Muscle of arm (tissue), 12 donors: ENCODE results near the gene CYP2A7. TPM values are rescaled to one million over a fixed set of nuclear protein-coding genes. Genes with fewer than 3 reads are reported as not detected.
A peak's percentile ranks its signal among the peaks of the same experiment; 100 is the strongest.
"Not testable (repeated sequence)": the region's sequence is repeated elsewhere in the genome, so short reads cannot be mapped to it uniquely, and the experiment has no call there.

Source experiments
- DNase-seq: peaks from one replicate; pipeline ENCODE4 v3.0.0-alpha.2; 2013
- polyA plus RNA-seq, 12 donors: library from polyadenylated mRNA; unstranded; fragments of 120-200 nt; gene quantifications; one replicate each; pipeline ENCODE4 v1.2.1, GENCODE V29; 2013; ENCODE audit not compliant: insufficient read length in 12 of 12

The CYP2A7 gene
- polyA plus RNA-seq, 12 donors = 0.15 to 0.39 (median 0.25) TPM; not detected in 8

DNA sequence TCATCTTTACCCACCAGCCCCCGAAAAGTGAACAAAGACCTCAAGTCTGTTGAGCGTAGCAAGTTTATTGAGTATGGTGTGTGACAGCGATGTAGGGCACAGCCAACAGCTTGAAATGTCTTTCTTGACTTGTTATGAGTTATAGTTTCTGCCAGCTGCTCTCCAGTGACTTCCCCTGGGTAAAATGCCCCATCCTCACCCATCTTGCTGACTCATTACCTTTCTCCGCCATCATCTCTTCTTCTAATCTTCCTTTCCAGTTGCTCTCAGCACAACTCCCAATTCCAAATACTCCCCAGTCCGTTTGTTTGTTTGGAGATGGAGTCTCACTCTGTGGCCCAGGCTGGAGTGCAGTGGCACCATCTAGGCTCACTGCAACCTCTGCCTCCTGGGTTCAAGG, 18.5 kb upstream of the CYP2A7 start:
- DNase-seq = not testable (repeated sequence)

DNA sequence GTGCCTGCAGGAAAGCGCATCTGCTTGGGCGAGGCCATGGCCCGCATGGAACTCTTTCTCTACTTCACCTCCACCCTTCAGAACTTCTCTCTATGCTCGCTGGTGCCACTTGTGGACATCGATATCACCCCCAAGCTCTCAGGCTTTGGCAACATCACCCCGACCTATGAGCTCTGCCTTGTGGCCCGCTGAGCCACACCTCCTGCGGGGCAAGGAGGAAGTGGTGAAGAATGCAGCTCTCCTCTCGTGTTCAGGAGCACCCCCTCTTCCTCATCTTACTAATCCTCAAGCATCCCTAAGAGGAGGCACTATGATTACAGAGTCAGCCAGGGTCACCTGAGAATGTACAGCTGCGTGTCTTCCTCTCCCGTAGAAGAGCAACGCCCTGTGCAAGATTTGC, 17.9 kb upstream of the CYP2A7 start:
- not testable (repeated sequence) for DNase-seq

DNA sequence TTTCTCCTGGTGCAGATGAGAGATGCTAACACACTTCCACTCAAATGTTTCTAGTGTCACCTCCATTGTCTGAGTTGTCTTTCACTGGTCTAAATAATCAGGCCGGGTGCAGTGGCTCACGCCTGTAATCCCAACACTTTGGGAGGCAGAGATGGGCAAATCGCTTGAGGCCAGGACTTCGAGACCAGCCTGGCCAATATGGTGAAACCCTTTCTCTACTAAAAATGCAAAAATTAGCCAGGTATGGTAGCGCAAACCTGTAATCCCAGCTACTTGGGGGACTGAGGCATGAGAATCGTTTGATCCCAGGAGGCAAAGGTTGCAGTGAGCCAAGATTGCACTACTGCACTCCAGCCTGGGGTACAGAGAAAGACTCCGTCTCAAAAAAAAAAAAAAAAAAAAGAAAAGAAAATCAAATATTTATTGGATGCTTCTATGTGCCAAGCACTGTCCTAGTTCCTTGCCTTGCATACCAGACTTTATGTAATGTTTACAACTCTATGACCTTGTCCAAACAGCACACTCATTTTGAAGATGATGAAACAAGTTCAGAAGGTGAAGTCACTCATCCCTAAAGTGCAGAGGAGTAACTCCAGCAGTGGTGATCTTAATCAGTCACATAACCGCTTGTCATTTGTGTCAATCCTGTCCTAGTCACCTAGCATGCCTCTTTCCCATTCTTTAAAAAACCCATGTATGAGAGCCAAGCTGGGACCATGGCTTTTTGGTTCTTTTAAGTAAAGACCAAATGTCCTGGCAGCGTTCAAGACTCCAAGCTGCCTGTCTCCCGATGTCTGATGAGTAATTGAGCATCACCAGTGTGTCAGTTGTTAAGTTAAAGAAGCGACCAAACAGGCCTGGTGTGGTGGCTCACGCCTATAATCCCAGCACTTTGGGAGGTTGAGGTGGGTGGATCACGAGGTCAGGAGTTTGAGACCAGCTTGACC, 15.1 kb upstream of the CYP2A7 start:
- not testable (repeated sequence) for DNase-seq

DNA sequence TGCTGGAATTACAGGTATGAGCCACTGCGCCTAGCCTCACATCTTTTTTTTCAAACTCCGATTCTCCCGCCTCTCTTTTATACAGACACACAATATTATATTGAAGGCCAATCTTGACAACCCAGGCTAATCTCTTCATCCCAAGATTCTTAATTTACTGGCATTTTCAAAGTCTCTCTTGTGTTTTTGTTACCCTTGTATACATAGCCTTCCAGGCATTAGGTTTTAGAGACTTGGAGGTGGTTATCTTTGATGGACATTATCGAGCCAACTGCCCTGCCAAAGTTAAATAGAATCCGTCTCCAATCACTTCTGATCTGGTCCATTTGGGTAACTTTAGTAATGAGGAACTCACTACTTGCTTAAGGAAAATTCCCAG, 14.4 kb upstream of the CYP2A7 start:
- DNase-seq = no peak

DNA sequence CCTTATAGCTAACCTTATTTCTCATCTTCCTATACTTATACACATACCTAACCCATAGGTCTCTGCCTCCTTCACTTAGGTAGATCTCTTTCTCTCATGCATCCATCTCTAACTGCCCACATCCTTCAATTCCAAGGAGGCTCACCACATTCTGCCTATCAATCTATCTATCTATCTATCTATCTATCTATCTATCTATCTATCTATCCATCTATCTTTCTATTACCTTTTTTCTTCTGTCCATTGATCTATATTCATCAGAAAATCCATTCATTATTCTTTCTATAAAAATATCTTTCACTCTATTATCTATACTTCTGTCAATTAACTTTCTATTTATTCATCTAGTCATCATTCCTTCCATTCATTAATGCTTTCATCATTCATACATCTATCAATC, 11.1 kb upstream of the CYP2A7 start:
- no peak for DNase-seq

DNA sequence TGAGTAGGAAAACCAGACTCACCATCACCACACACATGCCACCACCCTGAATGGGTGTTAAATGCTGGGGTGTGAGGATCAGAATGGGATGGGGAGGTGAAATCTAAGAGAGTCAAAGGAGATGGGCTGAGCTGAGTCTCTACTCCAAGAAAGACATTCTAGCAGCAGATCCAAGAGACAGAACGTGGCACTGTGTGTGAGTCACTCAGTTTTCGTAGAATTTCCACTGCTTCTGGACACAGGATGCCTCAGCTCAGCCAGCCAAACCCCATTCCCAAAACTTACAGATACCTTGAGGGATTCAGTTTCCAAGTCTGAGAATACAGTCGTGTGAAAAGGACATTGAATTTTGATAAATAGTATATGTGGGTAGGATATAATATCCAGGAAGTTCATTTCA, 7.3 kb upstream of the CYP2A7 start:
- DNase-seq = no peak

DNA sequence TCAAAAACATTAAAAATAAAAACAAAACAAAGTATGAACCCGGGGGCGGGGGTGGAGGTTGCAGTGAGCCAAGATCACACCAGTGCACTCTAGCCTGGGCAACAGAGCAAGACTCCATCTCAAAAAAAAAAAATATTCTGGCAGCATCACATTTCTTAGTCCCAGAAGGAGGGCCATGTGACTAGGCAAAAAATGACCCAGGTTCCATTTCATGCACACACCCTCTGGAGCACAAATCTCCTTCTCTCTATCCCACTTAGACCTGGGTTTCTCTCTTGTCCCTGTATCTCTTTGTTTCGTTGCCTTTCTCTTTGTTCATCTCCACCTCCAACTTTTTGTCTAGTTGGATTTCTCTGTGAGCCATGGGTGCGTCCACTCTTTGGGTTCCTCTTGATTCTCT, 6.2 kb upstream of the CYP2A7 start:
- DNase-seq = no peak

DNA sequence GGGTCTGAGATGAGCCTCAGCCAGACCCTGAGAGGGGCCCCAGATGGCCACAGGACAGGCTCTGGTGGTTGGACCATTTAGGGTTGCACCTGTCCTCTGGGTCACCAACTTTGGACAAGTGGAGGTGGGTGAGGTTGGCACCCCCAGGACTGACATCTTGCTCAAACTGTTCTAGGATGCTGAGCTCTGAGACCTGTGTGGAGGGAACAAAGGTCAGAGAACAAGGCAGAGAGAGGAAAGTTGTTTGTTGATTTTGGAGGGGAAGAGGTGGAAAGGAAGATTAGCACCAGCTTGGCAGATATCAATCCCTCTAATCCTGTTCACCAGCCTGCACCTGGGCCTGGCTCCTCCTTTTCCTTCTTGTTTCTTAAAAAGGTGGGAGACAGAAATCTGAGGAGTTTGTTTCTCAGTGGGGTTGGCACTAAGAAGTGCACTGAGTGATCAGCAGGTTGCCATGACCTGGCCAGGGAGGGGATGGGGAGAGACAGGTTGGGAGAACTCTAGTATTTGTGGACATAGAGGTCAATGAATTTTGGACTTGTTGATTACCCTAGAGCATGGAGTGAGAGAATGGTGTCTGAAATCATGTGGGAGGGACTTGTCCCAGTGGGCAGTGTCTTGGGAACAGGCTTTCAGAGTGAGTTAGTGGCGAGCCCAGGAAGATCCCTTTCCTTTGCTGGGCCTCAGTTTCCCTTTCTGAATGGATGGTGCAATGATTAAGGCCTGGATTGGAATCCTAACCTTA, 2.3 kb upstream of the CYP2A7 start:
- not testable (repeated sequence) for DNase-seq

DNA sequence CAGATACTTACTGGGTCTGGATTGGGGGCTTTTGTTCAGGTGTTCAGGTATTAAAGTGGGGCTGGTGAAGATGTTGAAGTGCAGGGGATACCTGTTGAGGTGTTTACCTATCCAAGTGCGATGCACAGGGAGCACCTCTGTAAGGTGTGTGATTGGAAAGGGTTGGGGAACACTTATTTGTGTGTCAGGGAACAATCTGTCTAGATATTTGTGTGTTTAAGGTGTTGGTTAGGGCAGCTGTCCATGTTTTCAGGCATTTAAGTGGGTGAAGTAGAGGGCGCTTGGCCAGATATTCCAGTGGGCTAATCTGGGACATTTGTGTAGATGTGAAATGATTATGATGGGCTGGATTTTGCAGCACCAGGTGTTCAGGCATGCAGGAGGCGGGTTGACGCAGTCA, 2.7 kb downstream of the CYP2A7 start:
- not testable (repeated sequence) for DNase-seq

DNA sequence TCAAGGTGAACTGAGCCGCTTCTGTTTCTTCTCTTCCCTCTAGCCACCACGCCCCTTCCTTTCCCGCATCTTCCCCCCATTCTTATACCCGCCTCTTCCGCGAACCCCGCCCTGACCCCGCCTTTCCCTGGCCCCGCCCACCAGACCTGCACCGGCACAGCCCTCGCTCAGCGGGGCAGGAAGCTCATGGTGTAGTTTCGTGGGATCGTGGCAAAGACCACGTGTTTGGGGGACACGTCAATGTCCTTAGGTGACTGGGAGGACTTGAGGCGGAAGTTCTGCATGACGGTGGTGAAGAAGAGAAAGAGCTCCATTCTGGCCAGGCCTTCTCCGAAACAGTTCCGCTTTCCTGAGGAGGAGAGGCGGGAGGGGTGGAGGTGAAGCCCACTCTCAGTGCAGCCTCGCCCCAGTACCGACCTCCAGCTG, 6.5 kb downstream of the CYP2A7 start:
- DNase-seq = peak; percentile 0

DNA sequence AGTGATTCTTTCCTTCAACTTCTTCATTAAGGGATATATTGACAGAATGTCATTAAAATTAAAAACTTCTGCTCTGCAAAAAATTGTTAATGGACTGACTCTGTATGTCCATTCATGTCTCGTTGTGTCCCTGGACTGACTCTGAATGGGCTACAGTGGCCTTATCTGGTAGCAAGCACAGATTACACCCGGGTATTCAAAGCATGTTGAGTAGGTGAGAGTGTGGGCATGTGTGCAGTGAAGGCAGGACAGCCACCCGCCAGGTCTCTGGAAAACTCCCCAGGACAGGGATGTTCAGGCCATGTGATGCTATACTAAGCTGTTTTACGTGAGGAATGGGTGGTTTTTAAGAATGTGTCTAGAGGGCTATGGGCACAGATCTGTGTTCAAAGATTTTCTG, 7.2 kb downstream of the CYP2A7 start:
- not testable (repeated sequence) for DNase-seq

DNA sequence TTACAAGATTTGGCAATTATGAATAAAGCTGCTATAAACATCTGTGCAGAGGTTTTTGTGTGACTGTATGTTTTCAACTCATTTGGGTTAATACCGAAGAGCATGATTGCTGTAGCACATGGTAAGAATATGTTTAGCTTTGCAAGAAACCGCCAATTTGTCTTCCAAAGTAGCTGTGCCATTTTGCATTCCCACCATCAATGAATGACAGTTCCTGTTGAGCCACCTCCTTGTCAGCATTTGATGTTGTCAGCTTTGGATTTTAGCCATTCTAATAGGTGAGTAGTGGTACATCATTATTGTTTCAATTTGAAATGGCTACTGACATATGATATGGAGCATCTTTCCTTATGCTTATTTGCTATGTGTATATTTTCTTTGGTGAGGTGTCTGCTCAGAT, 8.2 kb downstream of the CYP2A7 start:
- DNase-seq = not testable (repeated sequence)

DNA sequence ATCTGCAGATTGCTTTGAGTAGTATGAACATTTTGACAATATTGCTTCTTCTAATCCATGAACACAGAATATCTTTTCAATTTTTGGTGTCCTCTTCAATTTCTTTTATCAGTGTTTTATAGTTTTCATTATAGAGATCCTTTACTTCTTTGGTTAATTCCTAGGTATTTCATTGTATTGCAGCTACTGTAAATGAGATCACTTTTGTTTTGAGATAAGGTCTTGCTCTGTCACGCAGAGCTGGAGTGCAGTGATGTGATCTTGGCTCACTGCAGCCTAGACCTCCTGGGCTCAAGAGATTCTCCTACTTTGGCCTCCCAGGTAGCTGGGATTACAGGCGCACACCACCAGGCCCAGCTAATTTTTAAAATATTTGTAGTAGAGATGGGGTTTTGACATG, 9.8 kb downstream of the CYP2A7 start:
- no peak for DNase-seq

DNA sequence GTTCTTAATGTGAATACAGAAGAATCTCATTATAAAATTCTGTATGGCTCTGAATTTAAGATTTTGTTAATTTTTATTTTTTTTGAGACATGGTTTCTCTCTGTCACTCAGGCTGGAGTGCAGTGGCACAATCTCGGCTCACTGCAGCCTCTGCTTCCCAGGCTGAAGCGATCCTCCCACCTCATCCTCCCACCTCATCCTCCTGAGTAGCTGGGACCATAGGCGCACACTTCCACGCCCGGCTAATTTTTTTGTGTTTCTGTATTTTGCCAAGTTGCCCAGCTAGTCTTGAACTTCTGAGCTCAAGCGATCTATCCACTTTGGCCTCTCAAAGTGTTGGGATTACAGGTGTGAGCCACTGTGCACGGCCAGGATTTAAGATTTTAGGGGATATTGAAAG, 14.3 kb downstream of the CYP2A7 start:
- DNase-seq = no peak

DNA sequence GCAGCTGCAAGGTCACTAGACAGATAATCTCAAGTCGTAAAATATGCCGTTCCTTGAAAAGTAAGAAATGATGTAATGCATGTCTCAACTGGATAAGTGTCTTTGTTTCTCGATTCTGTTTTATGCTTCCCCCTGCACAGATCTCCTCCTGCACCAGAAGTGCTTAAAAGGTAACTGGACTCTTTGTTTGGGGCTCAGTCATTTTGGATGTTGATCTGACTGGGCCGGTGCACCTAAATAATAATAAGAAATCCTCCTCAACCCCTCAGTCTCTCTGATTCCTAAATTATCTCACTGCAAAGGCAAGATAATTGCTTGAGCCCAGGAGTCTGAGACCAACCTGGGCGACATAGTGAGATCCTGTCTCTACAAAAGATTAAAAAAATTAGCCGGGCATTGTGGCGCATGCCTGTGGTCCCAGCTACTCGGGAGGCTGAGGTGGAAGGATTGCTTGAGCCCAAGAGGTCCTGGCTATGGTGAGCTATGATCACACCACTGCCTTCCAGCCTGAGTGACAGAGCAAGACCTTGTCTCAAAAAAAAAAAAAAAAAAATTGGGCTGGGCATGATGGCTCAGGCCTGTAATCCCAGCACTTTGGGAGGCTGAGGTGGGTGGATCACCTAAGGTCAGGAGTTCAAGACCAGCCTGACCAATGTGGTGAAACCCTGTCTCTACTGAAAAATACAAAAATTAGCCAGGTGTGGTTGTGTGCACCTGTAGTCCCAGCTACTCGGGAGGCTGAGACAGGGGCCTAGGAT, 17.1 kb downstream of the CYP2A7 start:
- DNase-seq = not testable (repeated sequence)

DNA sequence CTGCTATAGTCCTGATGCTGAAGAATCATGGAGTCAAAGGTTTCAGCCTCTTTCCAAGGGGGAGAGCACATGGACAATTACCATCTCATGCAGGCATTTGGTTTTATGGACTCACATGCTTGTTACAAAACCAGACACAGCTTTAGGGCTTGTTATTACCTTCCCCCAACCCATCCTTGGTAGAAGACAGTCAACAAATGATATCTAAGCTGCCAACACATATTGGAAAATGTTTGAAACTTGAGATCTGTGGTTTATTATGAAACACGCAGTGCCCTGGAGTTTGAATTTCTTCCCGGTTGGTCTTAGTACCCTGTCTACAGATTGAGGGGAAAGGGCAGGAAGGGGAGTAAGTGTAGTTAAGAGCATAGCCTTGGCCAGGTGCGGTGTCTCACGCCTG, 19.2 kb downstream of the CYP2A7 start:
- no peak for DNase-seq

DNA sequence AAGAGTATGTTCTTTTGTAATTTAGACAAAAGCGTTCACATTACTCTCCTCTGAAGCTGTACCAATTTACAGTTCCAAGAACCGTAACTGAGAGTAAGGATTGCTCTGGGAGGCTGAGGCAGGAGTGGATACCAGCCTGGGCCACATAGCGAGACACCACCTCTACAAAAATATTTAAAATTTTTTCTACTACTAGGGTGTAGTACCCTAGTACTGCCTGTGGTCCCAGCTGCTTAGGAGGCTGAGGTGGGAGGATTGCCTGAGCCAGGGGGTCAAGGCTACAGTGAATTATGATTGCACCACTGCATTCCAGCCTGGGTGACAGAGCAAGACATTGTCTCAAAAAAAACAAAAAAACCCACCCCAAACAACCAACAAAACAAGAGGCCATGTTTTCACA, 19.7 kb downstream of the CYP2A7 start:
- DNase-seq = no peak

DNA sequence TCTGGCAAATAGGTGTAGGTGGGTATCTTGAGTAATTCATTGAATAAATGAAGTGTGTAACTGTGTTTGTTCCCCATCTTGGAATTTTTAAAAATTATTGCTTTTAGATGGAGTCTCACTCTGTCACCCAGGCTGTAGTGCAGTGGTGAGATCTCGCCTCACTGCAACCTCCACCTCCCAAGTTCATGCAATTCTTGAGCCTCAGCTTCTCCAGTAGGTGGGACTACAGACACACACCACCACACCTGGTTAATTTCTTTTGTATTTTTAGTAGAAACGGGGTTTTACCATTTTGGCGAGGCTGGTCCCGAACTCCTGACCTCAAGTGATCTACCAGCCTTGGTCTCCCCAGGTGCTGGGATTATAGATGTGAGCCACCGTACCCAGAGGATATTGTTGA, 23.9 kb downstream of the CYP2A7 start:
- no peak for DNase-seq

DNA sequence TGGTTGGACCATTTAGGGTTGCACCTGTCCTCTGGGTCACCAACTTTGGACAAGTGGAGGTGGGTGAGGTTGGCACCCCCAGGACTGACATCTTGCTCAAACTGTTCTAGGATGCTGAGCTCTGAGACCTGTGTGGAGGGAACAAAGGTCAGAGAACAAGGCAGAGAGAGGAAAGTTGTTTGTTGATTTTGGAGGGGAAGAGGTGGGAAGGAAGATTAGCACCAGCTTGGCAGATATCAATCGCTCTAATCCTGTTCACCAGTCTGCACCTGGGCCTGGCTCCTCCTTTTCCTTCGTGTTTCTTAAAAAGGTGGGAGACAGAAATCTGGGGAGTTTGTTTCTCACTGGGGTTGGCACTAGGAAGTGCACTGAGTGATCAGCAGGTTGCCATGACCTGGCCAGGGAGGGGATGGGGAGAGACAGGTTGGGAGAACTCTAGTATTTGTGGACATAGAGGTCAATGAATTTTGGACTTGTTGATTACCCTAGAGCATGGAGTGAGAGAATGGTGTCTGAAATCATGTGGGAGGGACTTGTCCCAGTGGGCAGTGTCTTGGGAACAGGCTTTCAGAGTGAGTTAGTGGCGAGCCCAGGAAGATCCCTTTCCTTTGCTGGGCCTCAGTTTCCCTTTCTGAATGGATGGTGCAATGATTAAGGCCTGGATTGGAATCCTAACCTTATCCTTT, 29.4 kb downstream of the CYP2A7 start:
- not testable (repeated sequence) for DNase-seq

DNA sequence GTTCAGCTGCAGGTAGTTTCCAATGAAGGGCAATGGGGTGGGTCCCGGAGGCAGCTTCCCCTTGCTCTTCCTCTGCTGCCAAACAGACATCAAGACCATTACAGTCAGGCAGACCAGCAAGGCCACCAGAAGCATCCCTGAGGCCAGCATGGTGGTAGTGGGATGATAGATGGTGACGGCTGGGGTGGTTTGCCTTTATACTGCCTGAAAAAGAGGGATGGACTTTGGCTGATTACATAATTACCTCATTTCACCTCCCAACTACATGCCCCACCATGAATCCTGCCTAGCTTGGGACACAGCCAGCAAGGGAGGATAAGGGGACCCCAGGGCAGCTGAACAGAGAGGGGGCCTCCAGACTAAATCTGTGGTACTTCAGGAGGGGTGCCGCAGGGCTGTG, 31.8 kb downstream of the CYP2A7 start, which contains the start of gene CYP2A6:
TSS of gene CYP2A6 (minus strand) at position 171 of the 400 bp plus-strand sequence. CDS start at position 150, 21 bp downstream.
- DNase-seq = not testable (repeated sequence)

DNA sequence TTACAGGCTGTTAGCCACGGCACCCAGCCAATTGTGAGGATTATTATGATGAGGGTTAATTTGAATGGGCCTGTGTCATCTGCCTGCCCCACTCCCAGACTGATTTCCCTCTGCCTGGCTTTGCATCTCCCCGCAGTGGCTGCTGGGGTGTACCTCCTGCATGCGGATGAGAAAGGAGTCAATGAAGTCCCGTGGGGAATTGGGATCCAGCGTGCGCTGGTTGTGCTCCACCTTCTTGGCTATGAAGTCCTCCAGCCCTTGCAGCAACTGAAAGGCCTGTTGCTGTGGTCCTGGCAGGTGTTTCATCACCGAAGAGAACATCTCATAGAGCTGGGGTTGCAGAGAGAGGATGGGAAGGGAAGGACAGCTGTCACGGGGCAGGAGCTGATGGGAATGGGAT, 35.3 kb downstream of the CYP2A7 start:
- DNase-seq = not testable (repeated sequence)
